Breast epithelium (tissue), 4 donors: ENCODE data around the gene HLTF. TPM values are rescaled to one million over a fixed set of nuclear protein-coding genes. Genes with fewer than 3 reads are reported as not detected.

Experiments
- DNase-seq, 2 donors: peaks; one replicate each; pipeline ENCODE4 v3.0.0-alpha.2; 2019; ENCODE audit warnings: low spot score in 2 of 2
- H3K27ac ChIP-seq, 2 donors: fragments of 200-600 bp; sonication (generic) in 1 of 2; one replicate each; pipeline ENCODE4 v1.5.1; 2016 to 2019; ENCODE audit warnings: mild to moderate bottlenecking in 1 of 2
- H3K27me3 ChIP-seq, 2 donors: fragments of 200-600 bp; sonication (generic) in 1 of 2; one replicate each; pipeline versions ENCODE4 v1.5.1 to v1.6.0; 2017 to 2019; ENCODE audit warnings: control low read depth in 1 of 2, mild to moderate bottlenecking in 1 of 2
- H3K36me3 ChIP-seq: fragments of 200-600 bp; one replicate; pipeline ENCODE4 v1.5.1; 2019
- H3K4me1 ChIP-seq, 2 donors: fragments of 200-600 bp; sonication (generic); one replicate each; pipeline ENCODE4 v1.5.1; 2016 to 2019; ENCODE audit warnings: control low read depth in 1 of 2
- H3K4me3 ChIP-seq, 3 donors: fragments of 200-600 bp; sonication (generic); 1 replicate in 2 of 3; 2 replicates in 1 of 3; pipeline ENCODE4 v1.5.1; 2016 to 2019; ENCODE audit warnings: mild to moderate bottlenecking in 3 of 3, moderate library complexity in 2 of 3
- H3K9me3 ChIP-seq, 2 donors: fragments of 200-600 bp; sonication (generic) in 1 of 2; one replicate each; pipeline ENCODE4 v1.5.1; 2016 to 2019; ENCODE audit warnings: control low read depth in 1 of 2
- POLR2A ChIP-seq: fragments of 450-650 bp; IDR thresholded peaks from one replicate; pipeline ENCODE4 v1.6.1; 2016; ENCODE audit warnings: antibody characterized with exemption, mild to moderate bottlenecking, moderate library complexity
- POLR2AphosphoS5 ChIP-seq, 3 donors: sonication (generic); formaldehyde crosslinking; IDR thresholded peaks; one replicate each; pipeline ENCODE4 v1.6.1; 2017; ENCODE audit warnings: antibody characterized with exemption in 3 of 3
- intact Hi-C: fragments of 100-400 bp; cut with DNase I; formaldehyde crosslinking; loops from one replicate; pipeline ENCODE4 v1.15.1; 2023; ENCODE audit warnings: low total_unique reads
- total RNA-seq, 3 donors: library from RNA; depleted of rRNA; stranded (reverse); fragments of >200 nt; gene quantifications; one replicate each; pipeline ENCODE4 v1.1.0, GENCODE V29; 2016
- TF ChIP-seq, protein P1 (sequence below), 3 donors: fragments of 450-650 bp; IDR thresholded peaks; one replicate each; pipeline ENCODE4 v1.5.1; 2016 to 2017; ENCODE audit warnings: antibody characterized with exemption in 3 of 3, mild to moderate bottlenecking in 3 of 3, moderate library complexity in 3 of 3

HLTF gene
- total RNA-seq, 3 donors from 2014 or later: 14.7 to 36.4 (median 22.6) TPM

DNA sequence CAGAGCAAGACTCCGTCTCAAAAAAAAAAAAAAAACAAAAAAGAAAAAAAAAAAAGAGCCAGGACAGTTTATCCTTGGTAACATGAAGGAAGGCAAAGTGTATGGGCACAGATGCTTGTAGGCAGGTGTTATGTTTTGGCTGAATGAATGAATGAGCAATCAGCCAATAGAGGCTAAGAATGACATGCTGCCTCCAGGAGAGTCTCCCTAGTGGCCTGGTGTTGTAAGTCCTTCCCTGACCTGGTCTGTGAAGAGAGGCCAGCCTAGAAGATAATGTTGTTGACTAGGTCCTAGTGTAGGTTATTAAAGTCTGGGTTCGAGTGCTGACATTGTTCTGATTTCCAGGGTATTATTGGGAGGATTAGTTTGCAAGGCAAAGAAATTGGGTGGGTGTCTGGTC, 70.1 kb downstream of the HLTF start:
- H3K36me3 ChIP-seq: no peaks in the 10 kb centered on the region
- peak overlapping the region in 1 of 2 donors; percentile 34 for H3K27ac ChIP-seq
- intact Hi-C loops: no loop called here
- DNase-seq: no peak
- H3K4me3 ChIP-seq: no peak overlapping the region
- no peaks in the 10 kb centered on the region for H3K4me1 ChIP-seq
- TF ChIP-seq POLR2A (no peak), POLR2AphosphoS5 (IDR thresholded peaks at IDR 0.05) (no peak)
- TF ChIP-seq, protein P1, sequence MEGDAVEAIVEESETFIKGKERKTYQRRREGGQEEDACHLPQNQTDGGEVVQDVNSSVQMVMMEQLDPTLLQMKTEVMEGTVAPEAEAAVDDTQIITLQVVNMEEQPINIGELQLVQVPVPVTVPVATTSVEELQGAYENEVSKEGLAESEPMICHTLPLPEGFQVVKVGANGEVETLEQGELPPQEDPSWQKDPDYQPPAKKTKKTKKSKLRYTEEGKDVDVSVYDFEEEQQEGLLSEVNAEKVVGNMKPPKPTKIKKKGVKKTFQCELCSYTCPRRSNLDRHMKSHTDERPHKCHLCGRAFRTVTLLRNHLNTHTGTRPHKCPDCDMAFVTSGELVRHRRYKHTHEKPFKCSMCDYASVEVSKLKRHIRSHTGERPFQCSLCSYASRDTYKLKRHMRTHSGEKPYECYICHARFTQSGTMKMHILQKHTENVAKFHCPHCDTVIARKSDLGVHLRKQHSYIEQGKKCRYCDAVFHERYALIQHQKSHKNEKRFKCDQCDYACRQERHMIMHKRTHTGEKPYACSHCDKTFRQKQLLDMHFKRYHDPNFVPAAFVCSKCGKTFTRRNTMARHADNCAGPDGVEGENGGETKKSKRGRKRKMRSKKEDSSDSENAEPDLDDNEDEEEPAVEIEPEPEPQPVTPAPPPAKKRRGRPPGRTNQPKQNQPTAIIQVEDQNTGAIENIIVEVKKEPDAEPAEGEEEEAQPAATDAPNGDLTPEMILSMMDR (IDR thresholded peaks at IDR 0.05): no peak
- H3K9me3 ChIP-seq: no peaks in the 10 kb centered on the region
- no peaks in the 10 kb centered on the region for H3K27me3 ChIP-seq

DNA sequence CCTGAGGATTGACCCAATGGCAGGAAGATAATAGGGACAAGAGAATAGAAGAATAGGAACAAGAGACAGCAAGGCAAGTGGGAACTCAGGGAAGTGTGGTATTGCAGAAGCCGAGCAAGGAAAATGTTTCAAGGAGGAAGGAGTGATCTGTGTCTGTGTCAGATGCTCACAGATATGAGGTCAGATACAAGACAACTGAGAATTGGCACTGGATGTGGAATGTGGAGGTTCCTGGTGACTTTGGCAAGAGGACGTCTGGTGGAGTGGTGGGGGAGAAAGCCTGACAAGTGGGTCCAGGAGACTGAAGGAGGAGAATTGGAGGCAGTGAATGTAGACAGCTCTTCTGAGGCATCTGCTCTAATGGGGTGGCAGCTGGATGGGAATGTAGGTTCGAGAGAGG, 70.9 kb downstream of the HLTF start:
- Histone ChIP-seq H3K4me1 (no peaks in the 10 kb centered on the region), H3K4me3 (no peak overlapping the region), H3K27ac (peak overlapping the region in 1 of 2 donors; percentile 3), H3K27me3 (no peaks in the 10 kb centered on the region), H3K9me3 (no peaks in the 10 kb centered on the region), H3K36me3 (no peaks in the 10 kb centered on the region)
- DNase-seq: no peak
- TF ChIP-seq, protein P1 (IDR thresholded peaks at IDR 0.05): no peak
- no peak for TF ChIP-seq POLR2AphosphoS5 (IDR thresholded peaks at IDR 0.05)
- TF ChIP-seq POLR2A: no peak
- intact Hi-C loops: no loop called here

DNA sequence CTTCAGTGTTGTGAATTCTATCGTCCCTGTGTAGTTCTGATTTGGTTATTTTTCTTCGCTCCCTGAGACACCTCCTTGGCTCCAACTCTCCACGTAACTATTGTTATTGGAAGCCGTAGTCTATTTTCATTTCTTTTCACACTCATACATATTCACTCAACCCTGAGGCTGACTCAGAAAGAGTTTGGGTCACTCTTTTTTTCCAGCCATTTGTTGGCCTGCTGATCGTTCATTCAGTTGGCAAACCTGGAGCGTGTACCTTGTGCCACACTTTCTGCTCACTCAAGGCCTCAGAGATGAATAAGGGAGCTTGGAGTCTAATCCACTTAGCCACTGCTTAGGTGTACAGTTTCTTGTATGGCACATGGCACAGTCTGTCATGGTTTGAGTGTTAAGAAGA, 72.6 kb downstream of the HLTF start:
- TF ChIP-seq POLR2AphosphoS5 (IDR thresholded peaks at IDR 0.05) (no peak), POLR2A (no peak)
- TF ChIP-seq, protein P1 (IDR thresholded peaks at IDR 0.05): no peak
- no peak for DNase-seq
- intact Hi-C loops: no loop called here
- H3K27me3 ChIP-seq: no peaks in the 10 kb centered on the region
- H3K9me3 ChIP-seq: no peaks in the 10 kb centered on the region
- no peaks in the 10 kb centered on the region for H3K36me3 ChIP-seq
- H3K27ac ChIP-seq: no peak overlapping the region
- no peak overlapping the region for H3K4me3 ChIP-seq
- H3K4me1 ChIP-seq: no peaks in the 10 kb centered on the region

DNA sequence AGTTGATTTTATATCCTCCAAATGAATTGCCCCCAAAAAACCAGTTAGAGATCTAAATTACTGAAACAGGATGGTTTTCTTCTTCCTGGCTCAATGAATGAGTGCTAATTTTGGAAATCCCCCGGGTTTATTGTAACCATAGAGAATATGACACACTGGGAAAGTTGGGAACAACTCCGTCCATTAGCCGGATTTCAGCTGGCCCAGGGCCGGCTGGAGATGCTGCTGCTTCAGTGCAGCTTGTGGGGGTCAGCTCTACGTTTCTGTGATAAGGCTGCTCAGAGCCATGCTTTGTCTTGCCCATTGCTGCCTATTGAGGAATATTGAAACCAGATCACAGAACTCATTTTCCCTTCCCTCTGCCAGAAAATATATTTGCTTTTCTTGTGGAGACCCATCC, 74.7 kb downstream of the HLTF start:
- DNase-seq: no peak
- no peaks in the 10 kb centered on the region for H3K27me3 ChIP-seq
- intact Hi-C loops: no loop called here
- H3K27ac ChIP-seq: no peak overlapping the region
- no peaks in the 10 kb centered on the region for H3K9me3 ChIP-seq
- TF ChIP-seq POLR2AphosphoS5 (IDR thresholded peaks at IDR 0.05): no peak
- H3K36me3 ChIP-seq: no peaks in the 10 kb centered on the region
- no peaks in the 10 kb centered on the region for H3K4me1 ChIP-seq
- H3K4me3 ChIP-seq: no peak overlapping the region

DNA sequence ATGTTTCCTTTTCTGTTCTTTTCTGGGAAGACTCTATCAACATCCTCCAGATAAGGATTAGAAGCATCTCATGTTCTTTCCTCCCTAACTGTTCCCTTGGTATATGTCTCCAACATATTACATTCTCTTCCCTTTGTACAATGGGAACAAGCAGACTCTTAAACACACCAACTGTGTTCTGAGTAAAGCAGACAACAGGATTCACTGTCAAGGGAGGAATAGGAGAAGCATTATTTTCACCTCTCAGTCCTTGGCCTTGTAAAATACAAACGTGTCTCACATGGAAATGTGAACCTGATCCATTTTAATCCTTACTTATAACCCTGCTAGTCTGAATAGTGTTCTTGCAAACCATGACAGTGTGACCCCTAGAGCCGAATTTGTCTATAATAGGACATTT, 75.4 kb downstream of the HLTF start:
- intact Hi-C loops: no loop called here
- no peak for DNase-seq
- H3K36me3 ChIP-seq: no peaks in the 10 kb centered on the region
- H3K27me3 ChIP-seq: no peaks in the 10 kb centered on the region
- H3K4me3 ChIP-seq: no peak overlapping the region
- H3K9me3 ChIP-seq: no peaks in the 10 kb centered on the region
- H3K4me1 ChIP-seq: no peaks in the 10 kb centered on the region
- TF ChIP-seq POLR2AphosphoS5 (IDR thresholded peaks at IDR 0.05) (no peak), POLR2A (no peak)
- TF ChIP-seq, protein P1 (IDR thresholded peaks at IDR 0.05): no peak
- no peak overlapping the region for H3K27ac ChIP-seq

DNA sequence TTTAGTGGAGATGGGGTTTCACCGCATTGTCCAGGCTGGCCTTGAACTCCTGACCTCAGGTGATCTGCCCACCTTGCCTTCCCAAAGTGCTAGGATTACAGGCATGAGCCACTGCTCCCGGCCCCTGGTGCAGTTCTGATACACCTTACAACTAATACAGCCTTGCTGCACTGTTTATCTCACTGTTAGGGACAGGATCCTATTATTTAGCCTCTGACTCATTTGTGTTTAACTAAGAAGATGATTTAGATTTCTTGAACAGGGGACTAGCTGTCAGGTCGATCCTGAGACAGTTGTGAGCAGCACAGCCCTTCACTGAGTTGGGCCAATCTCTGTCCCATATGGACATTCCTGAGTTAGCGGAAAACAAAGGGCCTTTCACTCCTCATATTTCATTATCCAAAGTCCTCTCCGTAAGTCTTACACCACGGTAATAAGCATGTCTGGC, 75.8 kb downstream of the HLTF start:
- no peak for DNase-seq
- Histone ChIP-seq H3K4me3 (no peak overlapping the region), H3K36me3 (no peaks in the 10 kb centered on the region), H3K4me1 (no peaks in the 10 kb centered on the region), H3K27ac (no peak overlapping the region), H3K9me3 (no peaks in the 10 kb centered on the region), H3K27me3 (no peaks in the 10 kb centered on the region)
- TF ChIP-seq POLR2A (no peak), POLR2AphosphoS5 (IDR thresholded peaks at IDR 0.05) (no peak)
- TF ChIP-seq, protein P1 (IDR thresholded peaks at IDR 0.05): no peak
- intact Hi-C loops: no loop called here
